ENCODE results near the gene TEKTIP1.

TEKTIP1 gene

GRCh38 chr19:3494051-3494450 is 44.9 kb upstream of the TEKTIP1 start:
- TF ChIP-seq, protein P1, sequence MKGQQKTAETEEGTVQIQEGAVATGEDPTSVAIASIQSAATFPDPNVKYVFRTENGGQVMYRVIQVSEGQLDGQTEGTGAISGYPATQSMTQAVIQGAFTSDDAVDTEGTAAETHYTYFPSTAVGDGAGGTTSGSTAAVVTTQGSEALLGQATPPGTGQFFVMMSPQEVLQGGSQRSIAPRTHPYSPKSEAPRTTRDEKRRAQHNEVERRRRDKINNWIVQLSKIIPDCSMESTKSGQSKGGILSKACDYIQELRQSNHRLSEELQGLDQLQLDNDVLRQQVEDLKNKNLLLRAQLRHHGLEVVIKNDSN (IDR thresholded peaks at IDR 0.05): no peak
- no peak for TF ChIP-seq RAD21 (IDR thresholded peaks at IDR 0.05; ENCODE audit: low read depth)
- no peak for TF ChIP-seq NFIC (IDR thresholded peaks at IDR 0.05)
- no peak for TF ChIP-seq ZBTB7A (IDR thresholded peaks at IDR 0.05; ENCODE audit: low read depth)
- no peak for TF ChIP-seq EP300 (IDR thresholded peaks at IDR 0.05; ENCODE audit: borderline replicate concordance)
- TF ChIP-seq YY1 (IDR thresholded peaks at IDR 0.05; ENCODE audit: low read depth): no peak
- no peak for TF ChIP-seq TEAD4 (IDR thresholded peaks at IDR 0.05)
- TF ChIP-seq CEBPB (IDR thresholded peaks at IDR 0.05): no peak
- TF ChIP-seq CREB1 (IDR thresholded peaks at IDR 0.05; ENCODE audit: low read depth): no peak
- no peak for TF ChIP-seq EGR1 (IDR thresholded peaks at IDR 0.05)
- TF ChIP-seq TAF1 (IDR thresholded peaks at IDR 0.05; ENCODE audit: low read depth): no peak
- TF ChIP-seq FOXM1 (IDR thresholded peaks at IDR 0.05; ENCODE audit: borderline replicate concordance, low read depth): no peak
- TF ChIP-seq, protein P2, sequence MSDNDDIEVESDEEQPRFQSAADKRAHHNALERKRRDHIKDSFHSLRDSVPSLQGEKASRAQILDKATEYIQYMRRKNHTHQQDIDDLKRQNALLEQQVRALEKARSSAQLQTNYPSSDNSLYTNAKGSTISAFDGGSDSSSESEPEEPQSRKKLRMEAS (IDR thresholded peaks at IDR 0.05): no peak
- no peak for TF ChIP-seq TCF12 (IDR thresholded peaks at IDR 0.05; ENCODE audit: low read depth)

GRCh38 chr19:3494559-3494958 is 44.4 kb upstream of the TEKTIP1 start:
- TF ChIP-seq NFIC (IDR thresholded peaks at IDR 0.05): no peak
- no peak for TF ChIP-seq EP300 (IDR thresholded peaks at IDR 0.05; ENCODE audit: borderline replicate concordance)
- no peak for TF ChIP-seq ZBTB7A (IDR thresholded peaks at IDR 0.05; ENCODE audit: low read depth)
- TF ChIP-seq FOXM1 (IDR thresholded peaks at IDR 0.05; ENCODE audit: borderline replicate concordance, low read depth): no peak
- no peak for TF ChIP-seq CEBPB (IDR thresholded peaks at IDR 0.05)
- TF ChIP-seq TCF12 (IDR thresholded peaks at IDR 0.05; ENCODE audit: low read depth): no peak
- TF ChIP-seq, protein P3, sequence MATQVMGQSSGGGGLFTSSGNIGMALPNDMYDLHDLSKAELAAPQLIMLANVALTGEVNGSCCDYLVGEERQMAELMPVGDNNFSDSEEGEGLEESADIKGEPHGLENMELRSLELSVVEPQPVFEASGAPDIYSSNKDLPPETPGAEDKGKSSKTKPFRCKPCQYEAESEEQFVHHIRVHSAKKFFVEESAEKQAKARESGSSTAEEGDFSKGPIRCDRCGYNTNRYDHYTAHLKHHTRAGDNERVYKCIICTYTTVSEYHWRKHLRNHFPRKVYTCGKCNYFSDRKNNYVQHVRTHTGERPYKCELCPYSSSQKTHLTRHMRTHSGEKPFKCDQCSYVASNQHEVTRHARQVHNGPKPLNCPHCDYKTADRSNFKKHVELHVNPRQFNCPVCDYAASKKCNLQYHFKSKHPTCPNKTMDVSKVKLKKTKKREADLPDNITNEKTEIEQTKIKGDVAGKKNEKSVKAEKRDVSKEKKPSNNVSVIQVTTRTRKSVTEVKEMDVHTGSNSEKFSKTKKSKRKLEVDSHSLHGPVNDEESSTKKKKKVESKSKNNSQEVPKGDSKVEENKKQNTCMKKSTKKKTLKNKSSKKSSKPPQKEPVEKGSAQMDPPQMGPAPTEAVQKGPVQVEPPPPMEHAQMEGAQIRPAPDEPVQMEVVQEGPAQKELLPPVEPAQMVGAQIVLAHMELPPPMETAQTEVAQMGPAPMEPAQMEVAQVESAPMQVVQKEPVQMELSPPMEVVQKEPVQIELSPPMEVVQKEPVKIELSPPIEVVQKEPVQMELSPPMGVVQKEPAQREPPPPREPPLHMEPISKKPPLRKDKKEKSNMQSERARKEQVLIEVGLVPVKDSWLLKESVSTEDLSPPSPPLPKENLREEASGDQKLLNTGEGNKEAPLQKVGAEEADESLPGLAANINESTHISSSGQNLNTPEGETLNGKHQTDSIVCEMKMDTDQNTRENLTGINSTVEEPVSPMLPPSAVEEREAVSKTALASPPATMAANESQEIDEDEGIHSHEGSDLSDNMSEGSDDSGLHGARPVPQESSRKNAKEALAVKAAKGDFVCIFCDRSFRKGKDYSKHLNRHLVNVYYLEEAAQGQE (IDR thresholded peaks at IDR 0.05; ENCODE audit: low read depth): no peak
- TF ChIP-seq, protein P2 (IDR thresholded peaks at IDR 0.05): no peak
- TF ChIP-seq CREB1 (IDR thresholded peaks at IDR 0.05; ENCODE audit: low read depth): no peak
- TF ChIP-seq TEAD4 (IDR thresholded peaks at IDR 0.05): no peak
- no peak for TF ChIP-seq RAD21 (IDR thresholded peaks at IDR 0.05; ENCODE audit: low read depth)
- no peak for TF ChIP-seq YY1 (IDR thresholded peaks at IDR 0.05; ENCODE audit: low read depth)
- TF ChIP-seq EGR1 (IDR thresholded peaks at IDR 0.05): no peak
- TF ChIP-seq, protein P1 (IDR thresholded peaks at IDR 0.05): no peak
- no peak for TF ChIP-seq TAF1 (IDR thresholded peaks at IDR 0.05; ENCODE audit: low read depth)

- TF ChIP-seq NFIC (IDR thresholded peaks at IDR 0.05) (no peak), YY1 (IDR thresholded peaks at IDR 0.05; ENCODE audit: low read depth) (no peak), FOXM1 (IDR thresholded peaks at IDR 0.05; ENCODE audit: borderline replicate concordance, low read depth) (no peak), EP300 (IDR thresholded peaks at IDR 0.05; ENCODE audit: borderline replicate concordance) (no peak), EGR1 (IDR thresholded peaks at IDR 0.05) (no peak), RAD21 (IDR thresholded peaks at IDR 0.05; ENCODE audit: low read depth) (no peak), TEAD4 (IDR thresholded peaks at IDR 0.05) (no peak), CREB1 (IDR thresholded peaks at IDR 0.05; ENCODE audit: low read depth) (no peak)
- TF ChIP-seq, protein P1 (IDR thresholded peaks at IDR 0.05): no peak
Measured at GRCh38 chr19:3496392-3497273, 42.3 kb upstream of the TEKTIP1 start.

DNA sequence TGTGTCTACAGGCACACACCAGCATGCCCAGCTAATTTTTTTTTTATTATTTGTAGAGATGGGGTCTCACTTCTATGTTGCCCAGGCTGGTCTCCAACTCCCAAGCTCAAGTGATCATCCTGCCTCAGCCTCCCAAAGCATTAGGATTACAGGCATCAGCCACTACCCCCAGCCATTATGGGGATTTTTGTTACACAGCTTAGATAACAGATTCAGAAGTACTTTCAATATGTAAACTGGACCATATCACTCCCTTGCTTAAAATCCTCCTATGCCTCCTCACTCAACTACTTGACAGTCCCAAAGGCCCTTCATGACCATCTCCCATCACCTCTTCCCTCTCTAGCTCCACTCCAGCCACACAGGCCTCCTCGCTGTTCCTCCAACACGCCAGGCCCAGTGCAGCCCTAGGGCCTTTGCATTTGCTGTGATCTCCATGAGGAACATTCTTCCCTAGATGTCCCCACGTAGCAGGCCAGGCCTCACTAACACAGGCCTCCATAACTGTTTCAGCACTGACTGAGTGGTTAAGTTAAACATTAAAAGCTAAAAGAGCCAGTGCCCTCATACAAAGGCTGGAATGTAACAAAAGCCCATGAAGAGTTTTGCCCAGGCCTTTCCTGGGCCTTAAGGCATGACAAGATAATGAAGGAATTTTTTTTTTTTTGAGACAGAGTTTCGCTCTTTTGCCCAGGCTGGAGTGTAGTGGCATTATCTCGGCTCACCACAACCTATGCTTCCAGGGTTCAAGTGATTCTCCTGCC is 41.0 kb upstream of the TEKTIP1 start:
- TF ChIP-seq NFIC (IDR thresholded peaks at IDR 0.05) (no peak), FOXM1 (IDR thresholded peaks at IDR 0.05; ENCODE audit: borderline replicate concordance, low read depth) (no peak), CREB1 (IDR thresholded peaks at IDR 0.05; ENCODE audit: low read depth) (no peak), TCF12 (IDR thresholded peaks at IDR 0.05; ENCODE audit: low read depth) (no peak), ZBTB7A (IDR thresholded peaks at IDR 0.05; ENCODE audit: low read depth) (no peak), TAF1 (IDR thresholded peaks at IDR 0.05; ENCODE audit: low read depth) (no peak), EGR1 (IDR thresholded peaks at IDR 0.05) (no peak), TEAD4 (IDR thresholded peaks at IDR 0.05) (no peak), EP300 (IDR thresholded peaks at IDR 0.05; ENCODE audit: borderline replicate concordance) (no peak), YY1 (IDR thresholded peaks at IDR 0.05; ENCODE audit: low read depth) (no peak), CEBPB (IDR thresholded peaks at IDR 0.05) (no peak), RAD21 (IDR thresholded peaks at IDR 0.05; ENCODE audit: low read depth) (no peak)
- TF ChIP-seq, protein P3 (IDR thresholded peaks at IDR 0.05; ENCODE audit: low read depth): no peak
- TF ChIP-seq, protein P1 (IDR thresholded peaks at IDR 0.05): no peak
- TF ChIP-seq, protein P2 (IDR thresholded peaks at IDR 0.05): no peak

All from Ishikawa (cell line).